Vagina (tissue), 2 donors: Measurements from ENCODE around the gene EYA4.

Experiments used
- CTCF ChIP-seq, 3 experiments: fragments of 450-650 bp in 2 of 3; fragments of 200-600 bp in 1 of 3; sonication (generic) in 1 of 3; IDR thresholded peaks; one replicate each; pipeline ENCODE4 v1.5.1; 2017 to 2019; ENCODE audit warnings: antibody characterized with exemption in 3 of 3, mild to moderate bottlenecking in 2 of 3, moderate library complexity in 2 of 3
- POLR2A ChIP-seq, 2 donors: fragments of 450-650 bp; IDR thresholded peaks; one replicate each; pipeline ENCODE4 v1.6.1; 2017; ENCODE audit warnings: antibody characterized with exemption in 2 of 2, mild to moderate bottlenecking in 2 of 2, moderate library complexity in 2 of 2
- POLR2AphosphoS5 ChIP-seq, 2 donors: sonication (generic); formaldehyde crosslinking; IDR thresholded peaks; one replicate each; pipeline ENCODE4 v1.9.0; 2017; ENCODE audit warnings: antibody characterized with exemption in 2 of 2, mild to moderate bottlenecking in 2 of 2, low read depth in 1 of 2; ENCODE audit not compliant: insufficient read depth in 1 of 2

GRCh38 chr6:133428295-133428694 is 187.1 kb downstream of the EYA4 start:
- TF ChIP-seq POLR2AphosphoS5 (IDR thresholded peaks at IDR 0.05; ENCODE audit: insufficient read depth in 1 of 2, low read depth in 1 of 2) (no peak), CTCF (IDR thresholded peaks at IDR 0.05) (no peak), POLR2A (IDR thresholded peaks at IDR 0.05) (no peak)
